ENCODE data around the gene RNASE12.

GRCh38 chr14:20583142-20583541 is 8.0 kb downstream of the RNASE12 start:
- no peak for TF ChIP-seq CTCF (IDR thresholded peaks at IDR 0.05)
- TF ChIP-seq EP300 (IDR thresholded peaks at IDR 0.05), result no peak
- no peak for TF ChIP-seq POLR2A (IDR thresholded peaks at IDR 0.05)
- no peak for TF ChIP-seq POLR2AphosphoS5 (IDR thresholded peaks at IDR 0.05)

All from sigmoid colon (tissue), 4 donors.